Activated CD4-positive, CD25-positive, alpha-beta regulatory T cell treated with anti-CD3 and anti-CD28 coated beads, Interleukin-2, amount 50 U/mL, for 24 hours (primary cell): ENCODE results near the gene ITPR3.

Experiments
- ATAC-seq, 2 donors: fragments of 150-1000 bp; cut with Tn5 transposase; one replicate each; pipeline ENCODE4 v1.10.0; 2021; ENCODE audit warnings: mild to moderate bottlenecking in 1 of 2, moderate library complexity in 1 of 2

The ITPR3 gene

GRCh38 chr6:33704215-33705066 lies 83.3 kb downstream of the ITPR3 start:
- no peak for ATAC-seq

- ATAC-seq = no peak
Observed at GRCh38 chr6:33705268-33705885, 84.3 kb downstream of the ITPR3 start.

- no peak for ATAC-seq
Observed at GRCh38 chr6:33705955-33706725, 85.0 kb downstream of the ITPR3 start.

- no peak for ATAC-seq
Observed at GRCh38 chr6:33707771-33708170, 86.6 kb downstream of the ITPR3 start.

- no peak for ATAC-seq
Observed at GRCh38 chr6:33708516-33709204, 87.5 kb downstream of the ITPR3 start.

- no peak for ATAC-seq
Observed at GRCh38 chr6:33709605-33710295, 88.6 kb downstream of the ITPR3 start.

GRCh38 chr6:33710296-33711121 lies 89.4 kb downstream of the ITPR3 start:
- ATAC-seq = peak in 1 of 2 donors; percentile 8

- ATAC-seq = peak; percentile 90 to 92
Observed at GRCh38 chr6:33711140-33712129, 90.3 kb downstream of the ITPR3 start, which contains the start of gene UQCC2. Gene UQCC2, minus strand, starts transcription at chr6:33711700. Its CDS starts 14 bp downstream, at chr6:33711686.

- no peak for ATAC-seq
Observed at GRCh38 chr6:33712914-33713313, 91.8 kb downstream of the ITPR3 start.

GRCh38 chr6:33713786-33714185 lies 92.7 kb downstream of the ITPR3 start:
- no peak for ATAC-seq

GRCh38 chr6:33714385-33715040 lies 93.4 kb downstream of the ITPR3 start:
- no peak for ATAC-seq

GRCh38 chr6:33716379-33716778 lies 95.3 kb downstream of the ITPR3 start:
- ATAC-seq = no peak

GRCh38 chr6:33716890-33717632 lies 95.9 kb downstream of the ITPR3 start:
- ATAC-seq = no peak

GRCh38 chr6:33717934-33718455 lies 96.9 kb downstream of the ITPR3 start:
- no peak for ATAC-seq

GRCh38 chr6:33718713-33719112 lies 97.6 kb downstream of the ITPR3 start:
- peak in 1 of 2 donors; percentile 38 for ATAC-seq

- ATAC-seq = no peak
Observed at GRCh38 chr6:33719326-33719987, 98.3 kb downstream of the ITPR3 start.

- ATAC-seq = no peak
Observed at GRCh38 chr6:33720998-33721397, 99.9 kb downstream of the ITPR3 start.

GRCh38 chr6:33721508-33721907 lies 100.4 kb downstream of the ITPR3 start:
- ATAC-seq = no peak
